HFFc6 (cell line): Measurements from ENCODE around the gene ZNF580. TPM values are rescaled to one million over a fixed set of nuclear protein-coding genes. Genes with fewer than 3 reads are reported as not detected.
A peak's percentile ranks its signal among the peaks of the same experiment; 100 is the strongest.

Source experiments
- DNase-seq: peaks from one replicate; pipeline ENCODE4 v3.0.0-alpha.2; 2018
- H3K27ac Mint-ChIP-seq: 2 replicates; pipeline ENCODE4 v1.8.0; 2020; ENCODE audit warnings: mild to moderate bottlenecking, mixed read lengths
- H3K27me3 Mint-ChIP-seq: 2 replicates; pipeline ENCODE4 v1.8.0; 2021; ENCODE audit warnings: mild to moderate bottlenecking, moderate library complexity, mixed read lengths; ENCODE audit not compliant: insufficient read depth
- H3K36me3 Mint-ChIP-seq: 2 replicates; pipeline ENCODE4 v1.8.0; 2021; ENCODE audit warnings: low read depth, mixed read lengths
- H3K4me1 Mint-ChIP-seq: 2 replicates; pipeline ENCODE4 v1.8.0; 2020; ENCODE audit warnings: low read depth, mixed read lengths
- H3K4me3 Mint-ChIP-seq: 2 replicates; pipeline ENCODE4 v1.8.0; 2020; ENCODE audit warnings: mild to moderate bottlenecking, moderate library complexity, mixed read lengths
- H3K9me3 Mint-ChIP-seq: 2 replicates; pipeline ENCODE4 v1.8.0; 2020; ENCODE audit warnings: mild to moderate bottlenecking, mixed read lengths
- total RNA-seq, 6 experiments: library from RNA; stranded (reverse); fragmentation: NEBNext Ultra II Directional; extraction: Animal tissue kit (Norgen Biotek cat#: 25700); gene quantifications; 2 replicates in 1 of 6; 3 replicates in 5 of 6; pipeline ENCODE4 v1.2.3, GENCODE V29; 2021
- TF ChIP-seq, protein P1 (sequence below): fragments of 200-600 bp; sonication (generic); IDR thresholded peaks from 2 replicates; pipeline ENCODE4 v1.5.0; 2021; ENCODE audit warnings: antibody characterized with exemption, mild to moderate bottlenecking

Gene ZNF580
- total RNA-seq, 6 experiments from 2014 or later: 51.0 to 60.5 (median 57.7) TPM

DNA sequence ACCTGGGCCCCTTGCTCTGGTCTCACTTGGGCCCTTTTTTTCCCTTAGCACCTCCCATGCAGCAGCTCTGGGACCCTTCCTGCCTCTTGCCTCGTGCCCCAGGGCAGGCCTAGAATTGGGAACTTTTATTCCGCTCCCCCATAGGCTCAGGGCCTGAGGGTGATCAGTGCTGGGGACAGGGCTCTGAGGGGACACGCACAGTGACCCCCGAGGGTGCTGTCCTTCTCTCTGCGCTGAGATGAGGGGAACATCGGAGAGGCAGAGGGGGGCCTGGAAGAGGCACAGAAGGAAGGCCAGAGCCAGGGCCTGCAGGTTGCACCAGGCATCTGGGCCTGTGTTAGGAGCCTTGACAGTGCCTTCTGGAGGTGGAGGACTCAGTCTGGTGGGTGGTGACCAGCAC is 45.0 kb downstream of the ZNF580 start:
- Mint-ChIP-seq H3K4me1 (peaks cover 6% of the 10 kb centered on the region; the same call in 1 of the 2 replicates), H3K27me3 (peaks cover 3% of the 10 kb centered on the region), H3K36me3 (no peaks in the 10 kb centered on the region), H3K27ac (no peak overlapping the region), H3K9me3 (no peaks in the 10 kb centered on the region), H3K4me3 (no peak overlapping the region)
- DNase-seq: no peak
- TF ChIP-seq, protein P1, sequence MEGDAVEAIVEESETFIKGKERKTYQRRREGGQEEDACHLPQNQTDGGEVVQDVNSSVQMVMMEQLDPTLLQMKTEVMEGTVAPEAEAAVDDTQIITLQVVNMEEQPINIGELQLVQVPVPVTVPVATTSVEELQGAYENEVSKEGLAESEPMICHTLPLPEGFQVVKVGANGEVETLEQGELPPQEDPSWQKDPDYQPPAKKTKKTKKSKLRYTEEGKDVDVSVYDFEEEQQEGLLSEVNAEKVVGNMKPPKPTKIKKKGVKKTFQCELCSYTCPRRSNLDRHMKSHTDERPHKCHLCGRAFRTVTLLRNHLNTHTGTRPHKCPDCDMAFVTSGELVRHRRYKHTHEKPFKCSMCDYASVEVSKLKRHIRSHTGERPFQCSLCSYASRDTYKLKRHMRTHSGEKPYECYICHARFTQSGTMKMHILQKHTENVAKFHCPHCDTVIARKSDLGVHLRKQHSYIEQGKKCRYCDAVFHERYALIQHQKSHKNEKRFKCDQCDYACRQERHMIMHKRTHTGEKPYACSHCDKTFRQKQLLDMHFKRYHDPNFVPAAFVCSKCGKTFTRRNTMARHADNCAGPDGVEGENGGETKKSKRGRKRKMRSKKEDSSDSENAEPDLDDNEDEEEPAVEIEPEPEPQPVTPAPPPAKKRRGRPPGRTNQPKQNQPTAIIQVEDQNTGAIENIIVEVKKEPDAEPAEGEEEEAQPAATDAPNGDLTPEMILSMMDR: no peak

DNA sequence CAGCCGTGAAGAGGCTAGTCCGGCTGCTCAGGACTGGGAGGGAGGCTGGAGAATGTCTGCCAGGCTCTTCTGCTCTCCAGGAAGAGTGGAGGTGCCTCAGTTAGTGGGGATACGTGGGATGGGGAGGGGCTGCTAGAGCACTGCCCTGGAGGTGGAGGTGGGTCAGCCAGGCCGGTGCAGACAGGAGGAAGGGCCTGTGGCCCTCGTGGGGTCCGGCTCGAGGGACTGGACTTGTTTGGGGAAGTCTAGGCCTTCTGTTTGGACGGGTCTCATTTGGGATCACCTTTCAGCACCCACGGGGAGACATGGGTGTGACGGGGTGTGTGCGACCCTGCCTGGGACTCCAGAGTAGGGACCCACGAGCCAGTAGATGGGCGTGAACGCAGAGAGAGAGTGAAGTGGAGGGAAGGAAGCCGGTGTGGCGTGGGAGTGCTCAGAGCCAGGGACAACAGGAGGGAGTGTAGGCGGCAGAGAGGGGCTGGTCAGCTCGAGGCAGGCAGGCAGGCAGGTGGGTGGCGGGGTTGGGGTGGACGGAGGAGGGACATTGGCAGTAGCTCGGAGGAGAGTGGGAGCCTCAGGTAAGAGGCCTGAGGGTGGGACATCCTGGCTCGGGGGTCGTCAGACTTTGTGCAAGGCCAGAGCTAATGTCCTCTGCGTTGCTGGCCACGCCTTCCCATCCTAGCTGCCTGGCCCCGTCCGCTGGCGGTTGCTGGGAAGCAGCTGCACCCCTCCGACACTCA is 45.7 kb downstream of the ZNF580 start:
- H3K36me3 Mint-ChIP-seq: no peaks in the 10 kb centered on the region
- DNase-seq: no peak
- no peaks in the 10 kb centered on the region for H3K9me3 Mint-ChIP-seq
- TF ChIP-seq, protein P1: no peak
- H3K27me3 Mint-ChIP-seq: peaks cover 3% of the 10 kb centered on the region
- peaks cover 3% of the 10 kb centered on the region; the same call in 1 of the 2 replicates for H3K4me1 Mint-ChIP-seq
- H3K27ac Mint-ChIP-seq: no peak overlapping the region; the same call in 1 of the 2 replicates
- H3K4me3 Mint-ChIP-seq: no peak overlapping the region

DNA sequence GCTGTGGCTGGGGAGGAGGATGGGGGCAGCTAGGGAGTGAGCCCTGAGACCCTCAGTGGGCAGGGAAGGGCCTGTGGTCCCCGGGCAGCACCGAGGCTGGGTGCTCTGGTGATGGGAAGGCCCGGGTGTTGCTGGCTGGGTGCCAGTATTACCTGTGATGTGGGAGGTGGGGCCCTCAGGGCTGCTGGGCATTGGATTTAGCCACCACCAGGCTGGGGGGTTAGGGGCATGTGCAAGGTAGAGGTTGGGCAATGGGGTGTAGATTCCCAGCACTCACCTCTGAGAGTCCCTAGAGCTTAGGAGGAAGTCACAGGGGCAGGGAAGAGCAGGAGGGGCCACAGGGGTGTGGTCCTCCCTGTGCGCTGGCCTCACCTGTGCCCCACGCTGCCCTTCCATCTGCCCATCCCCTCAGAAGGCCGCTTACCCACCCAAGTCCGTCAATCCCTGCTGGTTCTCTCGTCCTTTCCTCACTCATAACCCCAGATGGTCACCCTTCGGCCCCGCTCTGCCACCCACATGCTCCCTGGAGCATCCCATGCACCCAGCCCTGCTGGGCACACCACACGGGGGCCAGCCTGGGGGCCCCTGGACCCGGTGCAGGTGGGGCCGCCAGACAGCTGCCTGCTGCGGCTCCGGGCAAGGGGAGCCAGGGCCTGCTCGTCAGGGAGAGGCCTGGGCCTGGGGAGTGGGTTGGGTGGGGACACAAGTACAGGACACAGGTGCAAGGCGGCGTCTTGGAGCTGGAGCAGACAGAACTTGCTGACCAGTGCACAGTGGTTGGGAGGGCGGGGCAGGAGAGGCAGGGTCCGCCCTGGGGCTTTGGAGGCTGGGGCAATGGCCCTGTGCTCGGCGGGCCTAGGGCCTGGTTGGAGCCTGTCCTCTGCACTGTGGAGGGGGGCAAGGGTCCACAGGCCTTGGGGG is 46.7 kb downstream of the ZNF580 start:
- H3K4me1 Mint-ChIP-seq: no peaks in the 10 kb centered on the region
- no peak for DNase-seq
- H3K27me3 Mint-ChIP-seq: peaks cover 3% of the 10 kb centered on the region
- peak overlapping the region; percentile 5; the same call in 1 of the 2 replicates for H3K27ac Mint-ChIP-seq
- TF ChIP-seq, protein P1: no peak
- H3K9me3 Mint-ChIP-seq: no peaks in the 10 kb centered on the region
- no peaks in the 10 kb centered on the region for H3K36me3 Mint-ChIP-seq
- H3K4me3 Mint-ChIP-seq: no peak overlapping the region

DNA sequence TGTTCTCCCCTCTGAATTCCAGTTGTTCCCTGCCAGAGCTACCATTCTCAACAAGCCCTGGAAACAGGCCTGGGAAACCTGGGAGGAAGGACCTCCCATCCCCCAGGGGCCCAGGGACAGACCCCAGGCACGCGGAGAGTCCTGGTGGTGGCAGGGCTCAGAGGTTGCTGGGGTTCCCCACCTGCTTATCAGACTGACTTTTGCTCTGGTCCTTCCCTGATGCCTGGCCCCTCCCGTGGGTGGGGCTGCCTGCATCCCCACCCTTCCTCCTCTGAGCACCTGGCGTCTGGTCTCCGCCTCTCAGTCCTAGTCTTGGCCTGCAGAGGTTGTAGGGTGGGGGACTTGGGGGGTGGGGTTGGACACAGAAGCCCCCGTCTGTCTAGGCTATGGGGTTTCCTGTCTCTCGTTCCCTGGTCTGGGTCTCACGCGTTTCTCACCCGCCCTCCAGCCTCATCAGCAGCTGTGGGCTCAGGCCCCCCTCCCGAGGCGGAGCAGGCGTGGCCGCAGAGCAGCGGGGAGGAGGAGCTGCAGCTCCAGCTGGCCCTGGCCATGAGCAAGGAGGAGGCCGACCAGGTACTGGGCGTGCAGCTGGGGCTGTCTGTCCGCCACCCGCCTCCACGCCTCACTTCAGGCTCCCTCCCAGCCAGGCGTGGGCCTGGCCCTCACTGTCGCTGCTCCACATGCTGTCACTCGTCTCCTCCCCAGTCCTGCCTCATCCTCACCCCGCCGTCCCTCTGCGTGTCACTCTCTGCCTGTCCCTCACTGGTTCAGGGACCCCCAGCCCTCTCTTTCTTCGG is 47.8 kb downstream of the ZNF580 start:
- H3K4me3 Mint-ChIP-seq: no peak overlapping the region
- TF ChIP-seq, protein P1: no peak
- H3K4me1 Mint-ChIP-seq: no peaks in the 10 kb centered on the region
- no peaks in the 10 kb centered on the region; the same call in 1 of the 2 replicates for H3K36me3 Mint-ChIP-seq
- H3K27me3 Mint-ChIP-seq: peaks cover 3% of the 10 kb centered on the region
- H3K9me3 Mint-ChIP-seq: no peaks in the 10 kb centered on the region
- H3K27ac Mint-ChIP-seq: no peak overlapping the region
- no peak for DNase-seq
